Breast epithelium (tissue), 4 donors: ENCODE data around the gene CACNA2D3. TPM values are rescaled to one million over a fixed set of nuclear protein-coding genes. Genes with fewer than 3 reads are reported as not detected.

ENCODE experiments used
- DNase-seq, 2 donors: peaks; one replicate each; pipeline ENCODE4 v3.0.0-alpha.2; 2019; ENCODE audit warnings: low spot score in 2 of 2
- H3K27ac ChIP-seq, 2 donors: fragments of 200-600 bp; sonication (generic) in 1 of 2; one replicate each; pipeline ENCODE4 v1.5.1; 2016 to 2019; ENCODE audit warnings: mild to moderate bottlenecking in 1 of 2
- H3K27me3 ChIP-seq, 2 donors: fragments of 200-600 bp; sonication (generic) in 1 of 2; one replicate each; pipeline versions ENCODE4 v1.5.1 to v1.6.0; 2017 to 2019; ENCODE audit warnings: control low read depth in 1 of 2, mild to moderate bottlenecking in 1 of 2
- H3K36me3 ChIP-seq: fragments of 200-600 bp; one replicate; pipeline ENCODE4 v1.5.1; 2019
- H3K4me1 ChIP-seq, 2 donors: fragments of 200-600 bp; sonication (generic); one replicate each; pipeline ENCODE4 v1.5.1; 2016 to 2019; ENCODE audit warnings: control low read depth in 1 of 2
- H3K4me3 ChIP-seq, 3 donors: fragments of 200-600 bp; sonication (generic); 1 replicate in 2 of 3; 2 replicates in 1 of 3; pipeline ENCODE4 v1.5.1; 2016 to 2019; ENCODE audit warnings: mild to moderate bottlenecking in 3 of 3, moderate library complexity in 2 of 3
- H3K9me3 ChIP-seq, 2 donors: fragments of 200-600 bp; sonication (generic) in 1 of 2; one replicate each; pipeline ENCODE4 v1.5.1; 2016 to 2019; ENCODE audit warnings: control low read depth in 1 of 2
- POLR2A ChIP-seq: fragments of 450-650 bp; IDR thresholded peaks from one replicate; pipeline ENCODE4 v1.6.1; 2016; ENCODE audit warnings: antibody characterized with exemption, mild to moderate bottlenecking, moderate library complexity
- POLR2AphosphoS5 ChIP-seq, 3 donors: sonication (generic); formaldehyde crosslinking; IDR thresholded peaks; one replicate each; pipeline ENCODE4 v1.6.1; 2017; ENCODE audit warnings: antibody characterized with exemption in 3 of 3
- intact Hi-C: fragments of 100-400 bp; cut with DNase I; formaldehyde crosslinking; loops from one replicate; pipeline ENCODE4 v1.15.1; 2023; ENCODE audit warnings: low total_unique reads
- total RNA-seq, 3 donors: library from RNA; depleted of rRNA; stranded (reverse); fragments of >200 nt; gene quantifications; one replicate each; pipeline ENCODE4 v1.1.0, GENCODE V29; 2016
- TF ChIP-seq, protein P1 (sequence below), 3 donors: fragments of 450-650 bp; IDR thresholded peaks; one replicate each; pipeline ENCODE4 v1.5.1; 2016 to 2017; ENCODE audit warnings: antibody characterized with exemption in 3 of 3, mild to moderate bottlenecking in 3 of 3, moderate library complexity in 3 of 3

CACNA2D3 gene
- total RNA-seq, 3 donors from 2014 or later, result 0.59 to 3.4 (median 2.3) TPM

DNA sequence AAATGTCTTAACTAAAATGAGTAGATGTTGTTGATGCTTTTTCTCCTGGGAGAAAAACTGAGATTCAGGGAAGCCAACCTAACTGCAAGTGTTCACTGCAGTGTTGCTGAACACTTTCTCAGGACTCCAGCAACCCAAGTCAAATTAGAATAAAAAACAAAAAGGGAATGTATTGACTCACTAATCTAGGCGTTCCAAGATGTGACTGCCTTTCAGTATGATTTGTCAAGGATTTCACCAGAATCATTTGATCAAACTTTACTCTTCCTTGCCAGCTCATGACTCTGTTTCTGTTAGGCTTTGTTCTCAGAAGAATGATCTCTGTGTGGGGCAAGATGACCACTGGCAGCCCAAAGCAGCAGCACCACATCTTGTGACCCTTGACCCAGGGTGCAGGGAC, 364.0 kb downstream of the CACNA2D3 start:
- H3K4me3 ChIP-seq, result no peak overlapping the region
- no peaks in the 10 kb centered on the region for H3K27me3 ChIP-seq
- no peaks in the 10 kb centered on the region for H3K36me3 ChIP-seq
- TF ChIP-seq POLR2A, result no peak
- TF ChIP-seq, protein P1, sequence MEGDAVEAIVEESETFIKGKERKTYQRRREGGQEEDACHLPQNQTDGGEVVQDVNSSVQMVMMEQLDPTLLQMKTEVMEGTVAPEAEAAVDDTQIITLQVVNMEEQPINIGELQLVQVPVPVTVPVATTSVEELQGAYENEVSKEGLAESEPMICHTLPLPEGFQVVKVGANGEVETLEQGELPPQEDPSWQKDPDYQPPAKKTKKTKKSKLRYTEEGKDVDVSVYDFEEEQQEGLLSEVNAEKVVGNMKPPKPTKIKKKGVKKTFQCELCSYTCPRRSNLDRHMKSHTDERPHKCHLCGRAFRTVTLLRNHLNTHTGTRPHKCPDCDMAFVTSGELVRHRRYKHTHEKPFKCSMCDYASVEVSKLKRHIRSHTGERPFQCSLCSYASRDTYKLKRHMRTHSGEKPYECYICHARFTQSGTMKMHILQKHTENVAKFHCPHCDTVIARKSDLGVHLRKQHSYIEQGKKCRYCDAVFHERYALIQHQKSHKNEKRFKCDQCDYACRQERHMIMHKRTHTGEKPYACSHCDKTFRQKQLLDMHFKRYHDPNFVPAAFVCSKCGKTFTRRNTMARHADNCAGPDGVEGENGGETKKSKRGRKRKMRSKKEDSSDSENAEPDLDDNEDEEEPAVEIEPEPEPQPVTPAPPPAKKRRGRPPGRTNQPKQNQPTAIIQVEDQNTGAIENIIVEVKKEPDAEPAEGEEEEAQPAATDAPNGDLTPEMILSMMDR (IDR thresholded peaks at IDR 0.05), result no peak
- no peak for TF ChIP-seq POLR2AphosphoS5 (IDR thresholded peaks at IDR 0.05)
- DNase-seq, result no peak
- no peak overlapping the region for H3K27ac ChIP-seq
- no peaks in the 10 kb centered on the region for H3K9me3 ChIP-seq
- intact Hi-C loops, result no loop called here
- no peaks in the 10 kb centered on the region for H3K4me1 ChIP-seq

DNA sequence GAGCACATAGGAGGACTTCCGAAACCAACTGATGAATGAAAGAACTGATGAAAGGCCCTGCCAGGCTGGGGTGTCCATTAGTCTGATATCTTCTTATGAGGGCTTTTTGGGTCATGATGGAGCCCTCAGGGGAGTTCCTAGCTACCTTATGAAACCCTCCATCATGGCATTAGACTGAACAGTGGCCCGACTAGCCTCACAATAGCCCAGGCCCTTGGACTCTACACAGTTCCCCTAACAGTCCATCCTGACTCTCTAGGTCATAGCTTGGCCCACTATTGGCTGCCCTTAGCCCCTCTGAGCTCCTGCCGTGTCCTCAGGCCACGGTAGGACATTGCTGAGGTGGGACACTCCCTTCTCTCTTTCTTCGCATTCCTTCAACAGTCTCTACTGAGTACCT, 365.9 kb downstream of the CACNA2D3 start:
- H3K27ac ChIP-seq, result no peak overlapping the region
- no peaks in the 10 kb centered on the region for H3K36me3 ChIP-seq
- no peaks in the 10 kb centered on the region for H3K27me3 ChIP-seq
- H3K4me1 ChIP-seq, result no peaks in the 10 kb centered on the region
- no peak for DNase-seq
- TF ChIP-seq, protein P1 (IDR thresholded peaks at IDR 0.05), result no peak
- no peak for TF ChIP-seq POLR2A
- no peak for TF ChIP-seq POLR2AphosphoS5 (IDR thresholded peaks at IDR 0.05)
- intact Hi-C loops, result no loop called here
- no peak overlapping the region for H3K4me3 ChIP-seq
- no peaks in the 10 kb centered on the region for H3K9me3 ChIP-seq

DNA sequence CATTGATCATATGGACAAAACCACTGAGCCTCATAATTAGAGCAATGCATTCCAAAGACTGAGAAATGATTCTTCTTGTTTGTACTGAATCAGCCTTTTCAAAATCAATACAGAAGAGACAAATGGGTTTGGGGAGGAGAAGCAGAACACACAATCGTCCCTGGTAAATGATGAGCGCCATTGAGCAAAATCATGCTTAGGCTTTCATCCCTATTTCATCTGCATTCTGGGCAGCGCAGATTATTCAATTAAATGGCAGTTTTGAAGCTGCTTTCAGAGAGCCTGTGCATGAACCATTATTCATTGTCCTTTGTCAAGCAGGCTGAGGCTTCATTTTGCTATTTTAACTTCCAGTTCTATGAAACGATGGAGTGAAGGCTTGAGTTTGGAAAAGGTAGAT, 371.9 kb downstream of the CACNA2D3 start:
- intact Hi-C loops, result no loop called here
- H3K36me3 ChIP-seq, result no peaks in the 10 kb centered on the region
- no peaks in the 10 kb centered on the region for H3K27me3 ChIP-seq
- H3K4me1 ChIP-seq, result no peaks in the 10 kb centered on the region
- no peak for DNase-seq
- peaks cover 0 to 20% of the 10 kb centered on the region in 2 donors for H3K9me3 ChIP-seq
- no peak overlapping the region for H3K27ac ChIP-seq
- no peak overlapping the region for H3K4me3 ChIP-seq
- TF ChIP-seq POLR2A, result no peak
- no peak for TF ChIP-seq POLR2AphosphoS5 (IDR thresholded peaks at IDR 0.05)

DNA sequence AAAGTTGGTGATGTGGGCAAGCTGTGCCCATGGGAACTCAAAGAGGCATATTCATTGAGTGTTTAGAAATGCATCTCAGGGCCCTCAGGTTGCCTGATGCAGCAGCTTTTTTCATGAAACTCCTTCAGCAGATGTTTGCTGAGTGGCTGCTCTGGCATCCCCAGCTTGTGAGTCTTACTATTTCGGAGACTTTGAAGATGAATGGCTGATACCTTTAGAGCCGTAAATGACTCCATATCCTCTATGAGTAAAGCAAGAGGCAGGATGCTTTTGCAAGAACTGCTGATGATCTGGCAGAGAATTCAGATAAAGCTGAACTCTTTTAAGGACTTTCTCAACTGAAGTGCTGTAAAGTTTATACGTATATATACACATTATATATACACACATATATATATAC, 384.3 kb downstream of the CACNA2D3 start:
- no peaks in the 10 kb centered on the region for H3K27me3 ChIP-seq
- TF ChIP-seq, protein P1 (IDR thresholded peaks at IDR 0.05), result no peak
- TF ChIP-seq POLR2AphosphoS5 (IDR thresholded peaks at IDR 0.05), result no peak
- no peak for TF ChIP-seq POLR2A
- no peak overlapping the region for H3K4me3 ChIP-seq
- no peak overlapping the region for H3K27ac ChIP-seq
- no peak for DNase-seq
- H3K36me3 ChIP-seq, result no peaks in the 10 kb centered on the region
- H3K4me1 ChIP-seq, result no peaks in the 10 kb centered on the region
- intact Hi-C loops, result no loop called here
- H3K9me3 ChIP-seq, result no peaks in the 10 kb centered on the region

DNA sequence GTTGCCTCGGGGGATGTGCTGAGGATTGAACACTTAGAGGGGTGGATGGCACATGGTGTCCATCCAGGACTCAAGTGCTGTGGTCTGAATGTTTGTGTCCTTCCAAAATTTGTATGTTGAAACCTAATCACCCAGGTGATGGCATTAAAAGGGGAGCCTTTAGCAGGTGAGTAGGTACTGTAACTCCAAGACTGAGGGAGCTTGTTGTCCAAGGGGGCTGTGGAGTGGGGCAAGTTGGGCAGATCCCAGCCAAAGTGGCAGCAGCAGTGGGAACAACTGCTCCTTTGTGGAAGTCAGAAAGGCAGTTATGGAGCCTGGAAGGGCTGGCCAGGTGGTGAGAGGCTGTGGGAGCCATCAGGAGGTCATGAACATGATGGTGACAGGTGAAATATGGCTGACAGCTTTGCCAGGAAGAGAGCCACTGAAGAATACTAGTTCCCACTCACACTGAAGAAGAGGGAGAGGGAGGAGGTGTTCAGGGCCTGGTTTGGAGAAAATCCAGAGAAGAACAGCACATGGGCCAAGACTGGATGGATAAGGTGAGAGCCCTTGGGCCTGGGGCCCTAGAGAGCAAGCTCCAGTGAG, 385.6 kb downstream of the CACNA2D3 start:
- no peaks in the 10 kb centered on the region for H3K9me3 ChIP-seq
- H3K27ac ChIP-seq, result no peak overlapping the region
- H3K4me3 ChIP-seq, result no peak overlapping the region
- no peaks in the 10 kb centered on the region for H3K4me1 ChIP-seq
- no peak for DNase-seq
- intact Hi-C loops, result no loop called here
- H3K27me3 ChIP-seq, result no peaks in the 10 kb centered on the region
- H3K36me3 ChIP-seq, result no peaks in the 10 kb centered on the region
- TF ChIP-seq, protein P1 (IDR thresholded peaks at IDR 0.05), result no peak
- no peak for TF ChIP-seq POLR2A
- no peak for TF ChIP-seq POLR2AphosphoS5 (IDR thresholded peaks at IDR 0.05)

DNA sequence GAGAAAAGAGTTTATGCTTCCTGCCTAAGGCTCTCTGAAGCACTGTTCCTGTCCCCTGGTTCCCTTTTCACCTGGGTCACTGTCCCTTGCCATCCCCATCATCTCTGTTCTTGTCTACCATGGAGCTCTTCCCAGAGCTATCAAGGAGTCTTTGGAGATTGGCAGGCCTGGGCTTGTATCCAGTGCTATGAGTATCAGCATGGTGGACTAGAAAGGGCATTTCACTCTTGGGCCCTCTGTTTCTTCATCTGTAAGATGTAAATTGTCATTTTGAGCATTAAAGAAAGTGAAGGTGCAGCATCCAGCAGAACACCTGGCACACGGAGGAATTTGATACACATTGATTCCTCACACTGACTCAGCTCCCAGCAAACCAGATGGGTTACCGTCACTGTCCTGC, 388.2 kb downstream of the CACNA2D3 start:
- H3K4me3 ChIP-seq, result no peak overlapping the region
- no peaks in the 10 kb centered on the region for H3K9me3 ChIP-seq
- no peak overlapping the region for H3K27ac ChIP-seq
- intact Hi-C loops, result no loop called here
- TF ChIP-seq POLR2A, result no peak
- TF ChIP-seq, protein P1 (IDR thresholded peaks at IDR 0.05), result no peak
- no peak for TF ChIP-seq POLR2AphosphoS5 (IDR thresholded peaks at IDR 0.05)
- H3K36me3 ChIP-seq, result no peaks in the 10 kb centered on the region
- H3K27me3 ChIP-seq, result no peaks in the 10 kb centered on the region
- no peak for DNase-seq
- H3K4me1 ChIP-seq, result no peaks in the 10 kb centered on the region
